Peyer's patch (tissue), 4 donors: ENCODE data around the gene ADCY7. TPM values are rescaled to one million over a fixed set of nuclear protein-coding genes. Genes with fewer than 3 reads are reported as not detected.

ENCODE experiments used
- DNase-seq, 3 donors: peaks; one replicate each; pipeline ENCODE4 v3.0.0-alpha.2; 2017 to 2019
- H3K27ac ChIP-seq, 4 donors: fragments of 200-600 bp; sonication (generic); one replicate each; pipeline ENCODE4 v1.5.1; 2016 to 2019
- H3K27me3 ChIP-seq, 2 donors: fragments of 200-600 bp; sonication (generic); one replicate each; pipeline ENCODE4 v1.5.1; 2019
- H3K36me3 ChIP-seq, 3 donors: fragments of 200-600 bp; sonication (generic); one replicate each; pipeline ENCODE4 v1.5.1; 2016 to 2019
- H3K4me1 ChIP-seq, 4 donors: fragments of 200-600 bp; sonication (generic); one replicate each; pipeline ENCODE4 v1.5.1; 2016 to 2019
- H3K4me3 ChIP-seq, 4 donors: fragments of 200-600 bp; sonication (generic); 1 replicate in 3 of 4; 2 replicates in 1 of 4; pipeline ENCODE4 v1.5.1; 2016 to 2019; ENCODE audit warnings: mild to moderate bottlenecking in 1 of 4
- H3K9me3 ChIP-seq, 4 donors: fragments of 200-600 bp; sonication (generic); one replicate each; pipeline ENCODE4 v1.5.1; 2016 to 2019; ENCODE audit warnings: mild to moderate bottlenecking in 1 of 4
- CTCF ChIP-seq, 6 experiments: fragments of 450-650 bp in 4 of 6; fragments of 200-600 bp in 2 of 6; sonication (generic) in 1 of 6; IDR thresholded peaks; one replicate each; pipeline ENCODE4 v1.5.1; 2017 to 2019; ENCODE audit warnings: antibody characterized with exemption in 6 of 6, mild to moderate bottlenecking in 3 of 6, moderate library complexity in 1 of 6
- POLR2A ChIP-seq, 2 donors: fragments of 450-650 bp; IDR thresholded peaks; one replicate each; pipeline ENCODE4 v1.5.1; 2017; ENCODE audit warnings: antibody characterized with exemption in 2 of 2, mild to moderate bottlenecking in 2 of 2, moderate library complexity in 2 of 2
- total RNA-seq, 4 donors: library from RNA; depleted of rRNA; stranded (reverse); fragments of >200 nt; gene quantifications; one replicate each; pipeline ENCODE4 v1.1.0, GENCODE V29; 2016

ADCY7 gene
- total RNA-seq, 4 donors from 2014 or later, result 6.5 to 67.7 (median 21.5) TPM

GRCh38 chr16:50314665-50315064 is 48.3 kb downstream of the ADCY7 start:
- no peaks in the 10 kb centered on the region for H3K9me3 ChIP-seq
- TF ChIP-seq CTCF (IDR thresholded peaks at IDR 0.05) (no peak), POLR2A (IDR thresholded peaks at IDR 0.05) (no peak)
- peaks cover 0 to 70% (median 0%) of the 10 kb centered on the region in 3 donors for H3K36me3 ChIP-seq
- no peak overlapping the region for H3K4me3 ChIP-seq
- no peaks in the 10 kb centered on the region for H3K27me3 ChIP-seq
- no peaks in the 10 kb centered on the region for H3K4me1 ChIP-seq
- H3K27ac ChIP-seq, result no peak overlapping the region
- peak in 1 of 3 donors; percentile 4 for DNase-seq

- Histone ChIP-seq H3K4me1 (no peaks in the 10 kb centered on the region), H3K9me3 (no peaks in the 10 kb centered on the region), H3K27ac (no peak overlapping the region), H3K36me3 (peaks cover 0 to 78% (median 0%) of the 10 kb centered on the region in 3 donors), H3K4me3 (no peak overlapping the region), H3K27me3 (no peaks in the 10 kb centered on the region)
- peak in 2 of 3 donors; percentile 13 to 45 for DNase-seq
- no peak for TF ChIP-seq POLR2A (IDR thresholded peaks at IDR 0.05)
- no peak for TF ChIP-seq CTCF (IDR thresholded peaks at IDR 0.05)
Measured at GRCh38 chr16:50315346-50315997, 49.1 kb downstream of the ADCY7 start.

- no peaks in the 10 kb centered on the region for H3K4me1 ChIP-seq
- TF ChIP-seq CTCF (IDR thresholded peaks at IDR 0.05) (no peak), POLR2A (IDR thresholded peaks at IDR 0.05) (no peak)
- no peak overlapping the region for H3K4me3 ChIP-seq
- H3K27ac ChIP-seq, result no peak overlapping the region
- peak in 1 of 3 donors; percentile 13 for DNase-seq
- no peaks in the 10 kb centered on the region for H3K9me3 ChIP-seq
- H3K36me3 ChIP-seq, result peaks cover 0 to 85% (median 0%) of the 10 kb centered on the region in 3 donors
- H3K27me3 ChIP-seq, result no peaks in the 10 kb centered on the region
Measured at GRCh38 chr16:50316102-50316847, 49.9 kb downstream of the ADCY7 start.

- Histone ChIP-seq H3K27ac (no peak overlapping the region), H3K27me3 (no peaks in the 10 kb centered on the region), H3K9me3 (no peaks in the 10 kb centered on the region), H3K4me3 (no peak overlapping the region), H3K4me1 (no peaks in the 10 kb centered on the region), H3K36me3 (peaks cover 0 to 91% (median 0%) of the 10 kb centered on the region in 3 donors)
- TF ChIP-seq POLR2A (IDR thresholded peaks at IDR 0.05), result no peak
- no peak for TF ChIP-seq CTCF (IDR thresholded peaks at IDR 0.05)
- DNase-seq, result no peak
Measured at GRCh38 chr16:50316848-50317630, 50.7 kb downstream of the ADCY7 start.

GRCh38 chr16:50318796-50319578 is 52.6 kb downstream of the ADCY7 start:
- no peak overlapping the region for H3K27ac ChIP-seq
- H3K27me3 ChIP-seq, result no peaks in the 10 kb centered on the region
- TF ChIP-seq POLR2A (IDR thresholded peaks at IDR 0.05), result no peak
- no peak for TF ChIP-seq CTCF (IDR thresholded peaks at IDR 0.05)
- no peaks in the 10 kb centered on the region for H3K9me3 ChIP-seq
- peaks cover 0 to 94% (median 0%) of the 10 kb centered on the region in 3 donors for H3K36me3 ChIP-seq
- DNase-seq, result no peak
- no peak overlapping the region for H3K4me3 ChIP-seq
- no peaks in the 10 kb centered on the region for H3K4me1 ChIP-seq
